ENCODE data around the gene CAV2.
"Not testable (repeated sequence)": the region's sequence is repeated elsewhere in the genome, so short reads cannot be mapped to it uniquely, and the experiment has no call there.

CAV2 gene

DNA sequence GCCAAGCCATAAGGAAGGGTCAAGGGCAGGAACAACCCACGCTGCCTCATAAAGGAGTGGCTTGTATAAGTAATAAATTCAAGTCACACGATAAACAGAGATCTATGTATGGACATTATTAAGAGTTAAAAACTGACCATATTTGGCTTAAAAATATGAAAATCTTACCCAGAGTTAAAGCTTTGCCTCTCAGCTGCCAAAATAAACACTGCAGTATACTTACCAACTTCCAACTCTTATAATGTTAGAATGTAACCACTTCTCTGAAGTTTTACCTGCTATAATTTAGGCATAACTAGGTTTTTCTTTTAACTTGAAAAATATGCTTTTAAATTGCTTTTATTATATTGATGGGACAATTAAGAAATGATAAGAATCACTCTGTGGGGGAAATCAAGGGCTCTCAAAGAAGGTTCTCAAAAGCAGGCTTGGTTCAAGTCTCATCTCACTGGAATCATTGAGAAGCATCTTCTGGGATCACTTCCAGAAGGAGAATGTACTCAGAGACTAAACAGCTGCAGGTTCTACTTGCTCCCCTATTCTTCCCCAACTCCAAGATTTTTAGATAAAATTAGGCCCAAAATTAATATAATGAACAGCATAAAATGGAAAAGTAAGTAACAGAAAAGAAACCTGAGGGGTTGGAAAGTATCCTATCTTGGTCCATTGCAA lies 16.1 kb upstream of the CAV2 start:
- TF ChIP-seq, protein P1, sequence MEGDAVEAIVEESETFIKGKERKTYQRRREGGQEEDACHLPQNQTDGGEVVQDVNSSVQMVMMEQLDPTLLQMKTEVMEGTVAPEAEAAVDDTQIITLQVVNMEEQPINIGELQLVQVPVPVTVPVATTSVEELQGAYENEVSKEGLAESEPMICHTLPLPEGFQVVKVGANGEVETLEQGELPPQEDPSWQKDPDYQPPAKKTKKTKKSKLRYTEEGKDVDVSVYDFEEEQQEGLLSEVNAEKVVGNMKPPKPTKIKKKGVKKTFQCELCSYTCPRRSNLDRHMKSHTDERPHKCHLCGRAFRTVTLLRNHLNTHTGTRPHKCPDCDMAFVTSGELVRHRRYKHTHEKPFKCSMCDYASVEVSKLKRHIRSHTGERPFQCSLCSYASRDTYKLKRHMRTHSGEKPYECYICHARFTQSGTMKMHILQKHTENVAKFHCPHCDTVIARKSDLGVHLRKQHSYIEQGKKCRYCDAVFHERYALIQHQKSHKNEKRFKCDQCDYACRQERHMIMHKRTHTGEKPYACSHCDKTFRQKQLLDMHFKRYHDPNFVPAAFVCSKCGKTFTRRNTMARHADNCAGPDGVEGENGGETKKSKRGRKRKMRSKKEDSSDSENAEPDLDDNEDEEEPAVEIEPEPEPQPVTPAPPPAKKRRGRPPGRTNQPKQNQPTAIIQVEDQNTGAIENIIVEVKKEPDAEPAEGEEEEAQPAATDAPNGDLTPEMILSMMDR (IDR thresholded peaks at IDR 0.05; ENCODE audit: low read length, missing control alignments), result no peak
- DNase-seq (ENCODE audit: low read depth), result no peak
- H3K4me3 ChIP-seq (replicated peaks; ENCODE audit: low read depth, low read length), result no peak overlapping the region

DNA sequence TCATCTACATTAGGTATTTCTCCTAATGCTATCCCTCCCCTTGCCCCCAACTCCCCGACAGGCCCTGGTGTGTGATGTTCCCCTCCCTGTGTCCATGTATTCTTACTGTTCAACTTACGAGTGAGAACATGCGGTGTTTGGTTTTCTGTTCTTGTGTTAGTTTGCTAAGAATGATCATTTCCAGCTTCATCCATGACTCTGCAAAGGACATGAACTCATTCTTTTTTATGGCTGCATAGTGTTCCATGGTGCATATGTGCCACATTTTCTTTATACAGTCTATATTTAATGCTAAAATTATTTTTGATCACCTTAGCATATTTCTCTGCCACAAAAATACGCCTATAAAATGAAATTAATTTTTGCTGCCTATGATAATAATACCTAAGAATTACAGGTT lies 15.1 kb upstream of the CAV2 start:
- DNase-seq (ENCODE audit: low read depth); H3K4me3 ChIP-seq (replicated peaks; ENCODE audit: low read depth, low read length): not testable (repeated sequence)

DNA sequence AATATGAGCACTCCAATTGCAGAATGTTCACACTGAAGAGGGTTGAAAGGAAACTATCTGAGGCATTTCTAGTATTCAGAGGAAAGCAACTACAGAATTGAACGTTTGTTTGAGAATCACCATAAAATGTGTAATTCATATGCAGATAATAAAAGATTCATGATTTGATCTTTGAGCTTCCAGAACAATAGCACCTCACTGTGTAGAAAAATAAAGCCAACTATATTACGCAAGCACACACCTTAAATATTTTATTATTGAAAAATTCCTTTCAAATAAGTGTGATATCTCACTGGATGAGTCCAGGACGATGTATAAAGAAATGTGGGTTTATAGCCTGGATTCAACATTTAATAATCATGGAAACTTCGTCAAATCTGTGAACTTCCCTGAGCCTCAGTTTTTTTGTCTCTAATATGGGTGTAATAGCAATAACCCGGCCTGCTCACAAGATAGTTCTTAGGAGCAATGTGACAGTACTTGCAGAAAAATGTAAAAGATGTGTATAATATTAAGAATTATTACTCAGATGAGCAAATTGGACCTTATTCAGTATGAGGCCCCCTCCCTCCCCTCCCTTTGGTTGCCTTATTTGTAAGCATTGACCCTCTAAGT lies 11.5 kb upstream of the CAV2 start:
- no peak for DNase-seq (ENCODE audit: low read depth)
- TF ChIP-seq, protein P1 (IDR thresholded peaks at IDR 0.05; ENCODE audit: low read length, missing control alignments), result no peak
- no peak overlapping the region for H3K4me3 ChIP-seq (replicated peaks; ENCODE audit: low read depth, low read length)

DNA sequence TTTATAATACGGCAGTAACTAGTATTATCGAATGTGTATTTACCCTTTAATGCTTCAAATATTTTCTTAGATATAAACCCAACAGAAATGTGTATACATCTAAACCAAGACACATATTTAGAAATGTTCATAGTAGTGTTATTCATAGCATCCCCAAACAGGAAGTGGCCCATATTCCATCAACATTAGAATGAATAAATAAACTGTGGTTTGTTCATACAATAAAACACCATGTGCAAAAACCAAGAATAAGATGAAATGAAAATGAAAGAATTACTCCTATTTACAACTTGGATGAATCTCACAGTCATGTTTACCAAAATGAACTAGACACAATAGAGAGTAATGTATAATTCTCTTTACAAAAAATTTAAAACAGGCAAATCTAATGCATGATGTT lies 9.2 kb upstream of the CAV2 start:
- TF ChIP-seq, protein P1 (IDR thresholded peaks at IDR 0.05; ENCODE audit: low read length, missing control alignments), result no peak
- no peak for DNase-seq (ENCODE audit: low read depth)
- H3K4me3 ChIP-seq (replicated peaks; ENCODE audit: low read depth, low read length), result no peak overlapping the region

DNA sequence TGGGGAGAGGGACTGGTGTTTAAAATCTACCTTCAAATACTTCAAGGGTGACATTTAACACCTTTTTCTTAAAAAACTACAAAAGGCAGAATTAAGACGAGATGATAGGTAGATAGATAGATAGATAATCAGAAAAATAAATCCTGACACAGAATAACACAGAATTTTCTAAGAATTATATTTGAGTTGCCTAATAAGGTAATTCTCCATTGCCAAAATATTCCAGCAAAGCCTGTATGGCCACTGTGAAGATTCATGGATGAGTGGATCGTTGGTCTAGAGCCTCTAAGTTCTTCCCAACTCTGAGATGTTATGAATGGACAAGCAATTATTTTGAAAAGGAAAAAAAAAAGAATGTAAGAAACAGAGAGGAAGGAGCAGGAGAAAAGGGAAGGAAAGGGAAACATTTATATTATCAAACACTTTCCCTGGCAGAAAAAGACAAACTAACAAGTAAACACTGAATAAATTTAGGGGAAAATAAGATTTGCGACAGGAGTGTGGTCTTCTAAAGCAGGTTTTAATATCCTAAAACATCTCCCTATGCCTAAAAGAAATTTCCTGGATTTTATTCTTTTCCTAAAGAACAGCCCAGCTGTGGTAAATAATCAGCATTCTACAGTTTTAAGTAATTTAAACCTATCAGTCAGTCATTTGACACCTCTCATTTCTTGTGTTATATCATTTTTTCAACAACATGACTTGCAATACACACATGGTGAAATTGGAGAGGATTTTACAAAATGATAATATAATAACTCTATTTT lies 7.5 kb upstream of the CAV2 start:
- TF ChIP-seq, protein P1 (IDR thresholded peaks at IDR 0.05; ENCODE audit: low read length, missing control alignments), result no peak
- H3K4me3 ChIP-seq (replicated peaks; ENCODE audit: low read depth, low read length), result no peak overlapping the region
- no peak for DNase-seq (ENCODE audit: low read depth)

DNA sequence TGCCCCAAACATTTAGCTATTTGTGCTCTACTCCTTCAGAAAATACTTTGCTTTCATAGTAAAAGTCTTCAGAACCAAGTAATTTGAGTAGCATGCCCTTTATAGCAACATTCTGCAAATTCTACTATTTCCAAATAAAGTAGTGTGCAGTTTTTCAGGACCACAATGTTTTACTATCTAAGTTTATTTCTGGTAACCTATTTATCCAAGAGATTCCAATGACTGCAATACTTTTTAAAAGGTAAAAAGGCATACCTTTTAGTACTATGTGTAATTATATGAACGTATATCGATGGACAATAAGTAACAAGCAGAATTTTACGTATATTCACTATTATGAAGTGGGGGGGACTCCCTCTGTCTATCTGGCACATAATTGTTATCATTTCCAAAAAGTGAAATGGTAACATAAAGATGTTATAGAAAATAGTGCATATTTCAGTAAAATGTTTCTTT lies 6.9 kb upstream of the CAV2 start:
- no peak overlapping the region for H3K4me3 ChIP-seq (replicated peaks; ENCODE audit: low read depth, low read length)
- no peak for DNase-seq (ENCODE audit: low read depth)
- TF ChIP-seq, protein P1 (IDR thresholded peaks at IDR 0.05; ENCODE audit: low read length, missing control alignments), result no peak

DNA sequence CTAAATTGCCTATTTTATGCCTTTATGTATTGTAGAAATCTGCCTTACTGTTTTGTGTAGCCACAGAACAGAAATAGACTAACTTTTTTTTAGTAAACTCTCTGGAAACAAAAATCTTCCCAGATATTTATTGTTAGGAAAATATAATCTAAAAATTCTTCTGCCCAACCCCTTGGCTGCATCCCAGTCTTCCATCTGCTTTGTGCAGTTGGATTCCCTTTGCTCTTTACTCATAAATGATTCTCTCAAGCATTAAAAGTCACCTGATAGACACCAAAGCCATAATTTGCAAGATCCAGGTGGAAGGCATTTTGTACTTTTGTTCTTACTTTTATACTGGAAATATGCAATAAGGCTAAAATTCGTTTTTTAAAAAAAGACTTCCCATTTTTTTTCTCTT lies 6.1 kb upstream of the CAV2 start:
- no peak overlapping the region for H3K4me3 ChIP-seq (replicated peaks; ENCODE audit: low read depth, low read length)
- DNase-seq (ENCODE audit: low read depth), result no peak
- TF ChIP-seq, protein P1 (IDR thresholded peaks at IDR 0.05; ENCODE audit: low read length, missing control alignments), result no peak

Measured in fibroblast of pulmonary artery (primary cell).